Dedifferentiated amniotic fluid mesenchymal stem cell (primary cell): ENCODE measurements around the gene WWC1.
A peak's percentile ranks its signal among the peaks of the same experiment; 100 is the strongest.

Source experiments
- DNase-seq: peaks from one replicate; pipeline ENCODE4 v3.0.0-alpha.2; 2016; ENCODE audit errors: extremely low spot score

WWC1 gene

GRCh38 chr5:168362097-168362885 lies 70.8 kb downstream of the WWC1 start:
- DNase-seq, result no peak

GRCh38 chr5:168364151-168364661 lies 72.8 kb downstream of the WWC1 start:
- DNase-seq, result no peak

- DNase-seq, result no peak
These were observed 73.5 kb downstream of the WWC1 start for GRCh38 chr5:168364750-168365550.

- no peak for DNase-seq
These were observed 74.2 kb downstream of the WWC1 start for GRCh38 chr5:168365581-168366081.

- peak; percentile 34 for DNase-seq
These were observed 74.7 kb downstream of the WWC1 start for GRCh38 chr5:168366116-168366515.

GRCh38 chr5:168368854-168369253 lies 77.4 kb downstream of the WWC1 start:
- no peak for DNase-seq

- no peak for DNase-seq
These were observed 79.4 kb downstream of the WWC1 start for GRCh38 chr5:168370831-168371230.

- DNase-seq, result no peak
These were observed 81.0 kb downstream of the WWC1 start for GRCh38 chr5:168372356-168372946.

GRCh38 chr5:168374532-168374931 lies 83.1 kb downstream of the WWC1 start:
- DNase-seq, result no peak

- DNase-seq, result no peak
These were observed 83.8 kb downstream of the WWC1 start for GRCh38 chr5:168375214-168375613.

- DNase-seq, result no peak
These were observed 86.1 kb downstream of the WWC1 start for GRCh38 chr5:168377525-168377924.

- DNase-seq, result no peak
These were observed 87.3 kb downstream of the WWC1 start for GRCh38 chr5:168378741-168379140.

- DNase-seq, result no peak
These were observed 91.0 kb downstream of the WWC1 start for GRCh38 chr5:168382421-168382820.

- DNase-seq, result no peak
These were observed 99.0 kb downstream of the WWC1 start for GRCh38 chr5:168390491-168390890.

GRCh38 chr5:168393773-168394172 lies 102.3 kb downstream of the WWC1 start:
- no peak for DNase-seq

GRCh38 chr5:168400429-168401220 lies 109.2 kb downstream of the WWC1 start:
- DNase-seq, result no peak

GRCh38 chr5:168401226-168401625 lies 109.8 kb downstream of the WWC1 start:
- no peak for DNase-seq

GRCh38 chr5:168401880-168402279 lies 110.4 kb downstream of the WWC1 start:
- DNase-seq, result no peak

GRCh38 chr5:168404365-168404764 lies 112.9 kb downstream of the WWC1 start:
- peak; percentile 68 for DNase-seq

- no peak for DNase-seq
These were observed 115.8 kb downstream of the WWC1 start for GRCh38 chr5:168407211-168407610.

- no peak for DNase-seq
These were observed 117.3 kb downstream of the WWC1 start for GRCh38 chr5:168408561-168409305.
